ENCODE data around the gene ANXA4. TPM values are rescaled to one million over a fixed set of nuclear protein-coding genes. Genes with fewer than 3 reads are reported as not detected.

Gene ANXA4
- total RNA-seq, 1 donor from 2014 or later, result 250 TPM

GRCh38 chr2:69836316-69836715 is 94.4 kb downstream of the ANXA4 start:
- Mint-ChIP-seq H3K27ac (no peak overlapping the region), H3K4me1 (ENCODE audit: low read depth) (peaks cover 23% of the 10 kb centered on the region), H3K4me3 (ENCODE audit: low read depth) (no peak overlapping the region), H3K9me3 (ENCODE audit: low read depth) (no peaks in the 10 kb centered on the region), H3K36me3 (ENCODE audit: insufficient read depth) (peaks cover 14% of the 10 kb centered on the region), H3K27me3 (no peaks in the 10 kb centered on the region)
- no peak for DNase-seq (ENCODE audit: low spot score, unreplicated experiment)
- TF ChIP-seq CTCF (IDR thresholded peaks at IDR 0.05; ENCODE audit: unreplicated experiment), result no peak

GRCh38 chr2:69837533-69837932 is 95.6 kb downstream of the ANXA4 start:
- Mint-ChIP-seq H3K36me3 (ENCODE audit: insufficient read depth) (peaks cover 17% of the 10 kb centered on the region), H3K27me3 (no peaks in the 10 kb centered on the region), H3K9me3 (ENCODE audit: low read depth) (no peaks in the 10 kb centered on the region), H3K4me1 (ENCODE audit: low read depth) (peaks cover 19% of the 10 kb centered on the region), H3K27ac (no peak overlapping the region), H3K4me3 (ENCODE audit: low read depth) (no peak overlapping the region)
- no peak for DNase-seq (ENCODE audit: low spot score, unreplicated experiment)
- no peak for TF ChIP-seq CTCF (IDR thresholded peaks at IDR 0.05; ENCODE audit: unreplicated experiment)

DNA sequence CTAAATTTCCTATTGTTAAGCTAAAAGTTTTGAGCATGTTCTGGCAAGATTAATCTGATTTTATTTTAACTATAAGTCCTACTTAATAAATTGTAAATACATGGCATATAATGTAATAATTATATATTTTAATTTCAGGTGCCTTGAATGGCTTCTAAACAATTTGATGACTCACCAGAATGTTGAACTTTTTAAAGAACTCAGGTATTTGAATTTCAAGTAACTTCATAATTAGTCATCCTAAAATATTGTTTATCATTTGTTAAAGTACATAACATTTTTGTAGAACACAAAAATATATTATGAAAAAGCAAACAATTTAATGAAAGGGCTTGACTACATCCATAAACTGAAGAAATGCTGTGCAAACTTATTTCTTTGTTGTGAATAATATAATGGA is 102.1 kb downstream of the ANXA4 start:
- no peak for DNase-seq (ENCODE audit: low spot score, unreplicated experiment)
- no peak for TF ChIP-seq CTCF (IDR thresholded peaks at IDR 0.05; ENCODE audit: unreplicated experiment)
- no peaks in the 10 kb centered on the region for H3K9me3 Mint-ChIP-seq (ENCODE audit: low read depth)
- H3K36me3 Mint-ChIP-seq (ENCODE audit: insufficient read depth), result peaks cover 26% of the 10 kb centered on the region
- no peak overlapping the region for H3K4me3 Mint-ChIP-seq (ENCODE audit: low read depth)
- no peaks in the 10 kb centered on the region for H3K27me3 Mint-ChIP-seq
- peaks cover 2% of the 10 kb centered on the region for H3K4me1 Mint-ChIP-seq (ENCODE audit: low read depth)
- no peak overlapping the region for H3K27ac Mint-ChIP-seq

DNA sequence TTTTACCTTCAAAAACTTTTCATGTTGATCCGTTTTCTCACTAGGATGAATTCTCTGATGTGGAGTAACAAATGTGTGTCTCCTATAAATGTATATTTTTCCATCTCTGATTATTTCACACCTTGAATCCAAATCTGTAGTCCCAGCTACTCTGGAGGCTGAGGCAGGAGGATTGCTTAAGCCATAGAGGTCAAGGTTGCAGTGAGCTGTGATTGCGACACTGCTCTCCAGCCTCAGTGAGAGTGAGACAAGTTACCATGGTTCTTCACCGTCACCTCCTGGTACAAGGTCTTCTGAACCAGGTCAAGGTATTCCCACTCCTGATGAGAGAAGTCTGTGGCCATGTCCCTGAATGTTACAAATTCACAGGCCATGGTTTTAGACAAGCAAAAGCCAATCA is 102.6 kb downstream of the ANXA4 start:
- no peak for DNase-seq (ENCODE audit: low spot score, unreplicated experiment)
- Mint-ChIP-seq H3K36me3 (ENCODE audit: insufficient read depth) (peaks cover 23% of the 10 kb centered on the region), H3K9me3 (ENCODE audit: low read depth) (no peaks in the 10 kb centered on the region), H3K27ac (no peak overlapping the region), H3K27me3 (no peaks in the 10 kb centered on the region), H3K4me1 (ENCODE audit: low read depth) (no peaks in the 10 kb centered on the region), H3K4me3 (ENCODE audit: low read depth) (no peak overlapping the region)
- TF ChIP-seq CTCF (IDR thresholded peaks at IDR 0.05; ENCODE audit: unreplicated experiment), result no peak

- H3K4me3 Mint-ChIP-seq (ENCODE audit: low read depth), result no peak overlapping the region
- no peak for TF ChIP-seq CTCF (IDR thresholded peaks at IDR 0.05; ENCODE audit: unreplicated experiment)
- H3K9me3 Mint-ChIP-seq (ENCODE audit: low read depth), result no peaks in the 10 kb centered on the region
- no peaks in the 10 kb centered on the region for H3K27me3 Mint-ChIP-seq
- no peaks in the 10 kb centered on the region for H3K4me1 Mint-ChIP-seq (ENCODE audit: low read depth)
- no peak overlapping the region for H3K27ac Mint-ChIP-seq
- H3K36me3 Mint-ChIP-seq (ENCODE audit: insufficient read depth), result peaks cover 23% of the 10 kb centered on the region
- no peak for DNase-seq (ENCODE audit: low spot score, unreplicated experiment)
These were observed 104.5 kb downstream of the ANXA4 start for GRCh38 chr2:69846182-69847067.
